Adrenal gland (tissue), 12 donors: Measurements from ENCODE around the gene ARL13B. TPM values are rescaled to one million over a fixed set of nuclear protein-coding genes. Genes with fewer than 3 reads are reported as not detected.

ENCODE experiments used
- DNase-seq, 7 donors: peaks; one replicate each; pipeline ENCODE4 v3.0.0-alpha.2; 2019 to 2020
- H3K27ac ChIP-seq, 5 donors: fragments of 200-600 bp; sonication (generic) in 4 of 5; 1 replicate in 3 of 5; 2 replicates in 2 of 5; pipeline versions ENCODE4 v1.5.1 to v1.8.0; 2016 to 2020; ENCODE audit warnings: mild to moderate bottlenecking in 1 of 5
- H3K27me3 ChIP-seq: fragments of 200-600 bp; 2 replicates; pipeline ENCODE4 v1.8.0; 2021
- H3K36me3 ChIP-seq, 2 donors: fragments of 200-600 bp; replicated peaks in 1 of 2; 1 replicate in 1 of 2; 2 replicates in 1 of 2; pipeline versions ENCODE4 v1.5.1 to v1.8.0; 2018 to 2022
- H3K4me1 ChIP-seq, 2 donors: fragments of 200-600 bp; replicated peaks in 1 of 2; 1 replicate in 1 of 2; 2 replicates in 1 of 2; pipeline versions ENCODE4 v1.5.1 to v1.8.0; 2018 to 2021
- H3K4me3 ChIP-seq, 4 donors: fragments of 200-600 bp; sonication (generic) in 3 of 4; one replicate each; pipeline ENCODE4 v1.5.1; 2016 to 2018
- H3K9me3 ChIP-seq, 3 donors: fragments of 200-600 bp; sonication (generic) in 1 of 3; replicated peaks in 1 of 3; 1 replicate in 2 of 3; 2 replicates in 1 of 3; pipeline versions ENCODE4 v1.5.1 to v1.8.0; 2016 to 2021
- CTCF ChIP-seq, 6 experiments: fragments of 450-650 bp in 4 of 6; fragments of 200-600 bp in 2 of 6; sonication (generic) in 1 of 6; IDR thresholded peaks; 1 replicate in 5 of 6; 2 replicates in 1 of 6; pipeline versions ENCODE4 v1.5.1 to v1.8.0; 2016 to 2021; ENCODE audit warnings: antibody characterized with exemption in 6 of 6, mild to moderate bottlenecking in 2 of 6, moderate library complexity in 1 of 6
- POLR2A ChIP-seq, 2 donors: fragments of 450-650 bp; IDR thresholded peaks; one replicate each; pipeline ENCODE4 v1.6.1; 2017; ENCODE audit warnings: antibody characterized with exemption in 2 of 2, mild to moderate bottlenecking in 2 of 2, moderate library complexity in 1 of 2
- WGBS, 4 donors: extraction: QIAGEN DNeasy Blood & Tissue Kit in 2 of 4; methylation state at CpG; one replicate each; pipeline versions ENCODE4 v1.1.5 to v1.1.7; 2013 to 2017; 5-methylcytosine and 5-hydroxymethylcytosine counted together
- intact Hi-C, 2 donors: fragments of 100-400 bp; cut with DNase I; formaldehyde crosslinking; loops; one replicate each; pipeline versions ENCODE4 v1.14.1 to v1.15.0; 2022 to 2023
- polyA plus RNA-seq, 3 donors: library from polyadenylated mRNA; stranded (reverse); fragments of 200-250 nt in 2 of 3; fragments of 350-450 nt in 1 of 3; fragmentation: Illumina TruSeq in 1 of 3; extraction: RNeasy Lipid Tissue Mini Kit (QIAGEN cat#74804) in 1 of 3; gene quantifications; one replicate each; pipeline ENCODE4 v1.2.3, GENCODE V29; 2013 to 2014
- total RNA-seq, 9 donors: library from RNA; depleted of rRNA in 4 of 9; stranded (reverse); fragments of >200 nt in 4 of 9; fragments of 120-200 nt in 1 of 9; fragmentation: NEBNext Ultra II Directional in 1 of 9; extraction: Animal tissue kit (Norgen Biotek cat#: 25700) in 1 of 9; gene quantifications; one replicate each; pipeline versions ENCODE4 v1.1.0 to v1.2.4, GENCODE V29; 2013 to 2023
- donor health status: healthy with polysubstance abuse.
- donor health status: Bipolar disorder and iron deficiency.
- donor health status: DM: yes; HTN: yes; CAD: no.
- donor health status: DM: no; HTN: no; CAD: no.
- donor health status: DM: no; HTN: no; CAD: no.
- donor health status: DM: yes; HTN: yes; CAD: no.

The ARL13B gene
- total and polyA plus RNA-seq, 12 donors, result 3.2 to 7.7 (median 5.9) TPM

DNA sequence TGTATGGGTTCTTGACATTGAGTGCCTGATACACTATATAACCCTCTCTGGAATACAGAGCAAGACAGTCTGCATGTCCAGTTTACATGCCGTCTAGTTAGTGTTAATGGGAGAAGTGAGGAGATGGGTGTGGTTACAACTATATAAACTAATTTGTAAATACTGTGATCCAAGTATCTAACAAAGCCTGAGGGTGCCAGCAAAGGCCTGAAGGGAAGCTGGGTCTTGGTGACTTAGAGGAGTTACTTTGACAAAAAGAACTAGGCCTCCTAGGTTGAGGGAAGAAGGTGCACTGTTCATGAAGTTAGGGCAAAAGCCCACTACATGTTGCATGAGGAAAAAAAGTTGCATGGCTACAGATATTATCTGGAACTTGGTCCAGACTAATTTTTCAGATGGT is 85.2 kb downstream of the ARL13B start:
- intact Hi-C loops, result loop anchor here (10.0 kb wide), 1 partner anchor 60 kb away; no protein-coding TSS in a partner anchor
- H3K4me3 ChIP-seq, result no peak overlapping the region
- H3K27ac ChIP-seq, result no peak overlapping the region
- H3K27me3 ChIP-seq, result no peaks in the 10 kb centered on the region
- no peaks in the 10 kb centered on the region for H3K9me3 ChIP-seq
- DNase-seq, result no peak
- TF ChIP-seq CTCF (IDR thresholded peaks at IDR 0.05) (no peak), POLR2A (IDR thresholded peaks at IDR 0.05) (no peak)
- peaks cover 13 to 20% of the 10 kb centered on the region in 2 donors for H3K4me1 ChIP-seq
- 73 to 92% (median 74%) methylated on average over 1 of the region's 1 CpG for WGBS, 4 donors
- no peaks in the 10 kb centered on the region for H3K36me3 ChIP-seq

- Histone ChIP-seq H3K36me3 (no peaks in the 10 kb centered on the region), H3K9me3 (no peaks in the 10 kb centered on the region), H3K4me3 (no peak overlapping the region), H3K27me3 (no peaks in the 10 kb centered on the region), H3K4me1 (peaks cover 13 to 20% of the 10 kb centered on the region in 2 donors), H3K27ac (no peak overlapping the region)
- intact Hi-C loops, result loop anchor here (10.0 kb wide), 1 partner anchor 61 kb away; no protein-coding TSS in a partner anchor
- TF ChIP-seq POLR2A (IDR thresholded peaks at IDR 0.05), result no peak
- no peak for TF ChIP-seq CTCF (IDR thresholded peaks at IDR 0.05)
- 83 to 94% (median 90%) methylated on average over 1 of the region's 1 CpG for WGBS, 4 donors
- DNase-seq, result no peak
These were observed 86.0 kb downstream of the ARL13B start for GRCh38 chr3:94065819-94066480.

DNA sequence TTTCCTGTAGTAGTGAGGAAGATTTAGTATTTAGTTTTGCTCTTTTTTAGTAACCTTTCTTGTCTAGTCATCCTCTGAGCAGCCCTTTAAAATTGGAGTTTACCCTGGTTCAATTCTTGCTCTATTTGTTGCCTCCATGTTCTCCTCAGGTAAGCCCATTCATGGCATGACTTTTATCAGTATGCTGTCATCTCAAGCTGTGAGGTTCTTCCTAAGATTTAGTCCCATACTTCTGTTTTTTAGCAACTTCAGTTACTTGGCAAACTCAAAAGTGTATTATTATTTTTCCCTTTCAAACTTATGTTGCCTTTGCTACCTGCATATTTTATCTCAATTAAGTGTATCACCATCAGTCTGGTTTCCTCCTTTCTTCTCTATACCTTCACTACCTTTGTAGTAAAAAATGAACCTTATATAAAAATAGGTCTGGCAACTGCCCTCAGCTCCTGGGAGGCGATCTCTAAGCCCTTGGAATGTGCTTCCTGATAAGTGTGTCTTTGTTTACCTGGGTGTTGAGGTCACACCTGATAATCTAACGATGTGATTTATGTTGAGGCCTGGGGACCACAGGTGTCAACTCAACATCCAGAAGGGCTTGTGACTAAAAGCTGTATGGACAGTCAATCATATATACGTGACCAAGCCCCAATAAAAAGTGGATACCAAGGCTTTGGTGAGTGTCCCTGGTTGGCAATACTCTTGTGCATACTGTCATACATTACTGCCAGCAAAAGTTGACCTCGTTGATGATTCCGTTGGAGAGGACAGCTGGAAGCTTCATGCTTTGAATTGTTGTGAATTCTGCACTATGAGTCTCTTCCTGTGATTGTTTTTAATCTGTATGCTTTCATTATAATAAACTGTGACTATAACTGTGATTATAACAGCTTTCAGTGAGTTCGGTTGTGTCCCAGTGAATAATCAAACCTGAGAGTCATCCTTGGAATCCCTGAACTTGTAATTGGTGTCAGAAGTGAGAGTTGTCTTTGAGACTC is 86.8 kb downstream of the ARL13B start:
- DNase-seq, result no peak
- intact Hi-C loops, result loop anchor here (10.0 kb wide), 1 partner anchor 62 kb away; no protein-coding TSS in a partner anchor
- Histone ChIP-seq H3K4me3 (no peak overlapping the region), H3K36me3 (peaks cover 0 to 3% of the 10 kb centered on the region in 2 donors), H3K27ac (no peak overlapping the region), H3K4me1 (peaks cover 13 to 18% of the 10 kb centered on the region in 2 donors), H3K9me3 (no peaks in the 10 kb centered on the region), H3K27me3 (no peaks in the 10 kb centered on the region)
- 89 to 92% (median 90%) methylated on average over 6 of the region's 6 CpGs for WGBS, 4 donors
- TF ChIP-seq CTCF (IDR thresholded peaks at IDR 0.05) (no peak), POLR2A (IDR thresholded peaks at IDR 0.05) (no peak)

DNA sequence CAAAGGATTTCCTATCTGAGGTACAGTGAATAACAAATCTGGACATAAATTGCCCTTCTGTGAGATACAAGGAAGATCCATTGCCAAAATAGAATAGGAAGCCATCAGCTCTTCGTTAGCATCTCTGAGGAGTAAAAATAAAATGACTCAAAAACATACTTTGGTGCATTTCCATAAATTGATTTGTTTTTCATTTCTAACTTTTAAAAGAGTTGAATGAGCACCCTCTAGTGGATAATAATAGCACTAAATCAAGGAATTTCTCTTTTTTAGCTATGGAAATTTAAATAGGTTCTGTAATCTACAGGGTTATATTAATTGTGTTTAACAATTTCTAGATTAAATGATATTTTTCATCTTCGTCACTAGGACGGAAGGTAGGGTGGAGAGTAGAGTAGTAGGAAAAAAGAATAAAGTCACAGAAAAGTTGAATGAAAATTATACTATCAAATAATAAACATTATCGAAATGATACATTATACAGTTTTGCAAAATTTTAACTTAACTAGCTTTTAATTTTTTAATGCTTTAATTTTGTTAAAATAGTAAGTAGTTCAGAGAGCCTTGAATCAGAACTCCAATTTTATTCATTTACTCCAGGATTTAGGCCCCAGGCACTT is 89.3 kb downstream of the ARL13B start:
- Histone ChIP-seq H3K4me3 (no peak overlapping the region), H3K36me3 (peaks cover 0 to 7% of the 10 kb centered on the region in 2 donors), H3K27ac (no peak overlapping the region), H3K9me3 (no peaks in the 10 kb centered on the region), H3K4me1 (peaks cover 6 to 7% of the 10 kb centered on the region in 2 donors), H3K27me3 (no peaks in the 10 kb centered on the region)
- TF ChIP-seq POLR2A (IDR thresholded peaks at IDR 0.05) (no peak), CTCF (IDR thresholded peaks at IDR 0.05) (peak; percentile 17 to 73 (median 58))
- WGBS, 4 donors, result 39 to 51% (median 48%) methylated on average over 4 of the region's 4 CpGs
- DNase-seq, result no peak
- intact Hi-C loops, result loop anchor here (10.0 kb wide), 1 partner anchor 65 kb away; no protein-coding TSS in a partner anchor
